ENCODE data around the gene TMEM45B.

GRCh38 chr11:129825380-129825779, 9.7 kb downstream of the TMEM45B start:
- TF ChIP-seq, protein P1, sequence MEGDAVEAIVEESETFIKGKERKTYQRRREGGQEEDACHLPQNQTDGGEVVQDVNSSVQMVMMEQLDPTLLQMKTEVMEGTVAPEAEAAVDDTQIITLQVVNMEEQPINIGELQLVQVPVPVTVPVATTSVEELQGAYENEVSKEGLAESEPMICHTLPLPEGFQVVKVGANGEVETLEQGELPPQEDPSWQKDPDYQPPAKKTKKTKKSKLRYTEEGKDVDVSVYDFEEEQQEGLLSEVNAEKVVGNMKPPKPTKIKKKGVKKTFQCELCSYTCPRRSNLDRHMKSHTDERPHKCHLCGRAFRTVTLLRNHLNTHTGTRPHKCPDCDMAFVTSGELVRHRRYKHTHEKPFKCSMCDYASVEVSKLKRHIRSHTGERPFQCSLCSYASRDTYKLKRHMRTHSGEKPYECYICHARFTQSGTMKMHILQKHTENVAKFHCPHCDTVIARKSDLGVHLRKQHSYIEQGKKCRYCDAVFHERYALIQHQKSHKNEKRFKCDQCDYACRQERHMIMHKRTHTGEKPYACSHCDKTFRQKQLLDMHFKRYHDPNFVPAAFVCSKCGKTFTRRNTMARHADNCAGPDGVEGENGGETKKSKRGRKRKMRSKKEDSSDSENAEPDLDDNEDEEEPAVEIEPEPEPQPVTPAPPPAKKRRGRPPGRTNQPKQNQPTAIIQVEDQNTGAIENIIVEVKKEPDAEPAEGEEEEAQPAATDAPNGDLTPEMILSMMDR (IDR thresholded peaks at IDR 0.05) = no peak
- no peak for TF ChIP-seq POLR2AphosphoS5 (IDR thresholded peaks at IDR 0.05; ENCODE audit: insufficient read depth in 1 of 2, low read depth in 1 of 2)
- no peak for TF ChIP-seq POLR2A (IDR thresholded peaks at IDR 0.05)
